Stimulated activated CD4-positive, alpha-beta T cell treated with anti-CD3 and anti-CD28 coated beads, Interleukin-15, amount 100 ng/mL, for 1 hour (primary cell): ENCODE results near the gene PLCD3.

Experiments
- DNase-seq, 2 donors: peaks; one replicate each; pipeline ENCODE4 v3.0.0-alpha.2; 2020; ENCODE audit warnings: low read depth in 1 of 2, low spot score in 1 of 2

Gene PLCD3, protein sequence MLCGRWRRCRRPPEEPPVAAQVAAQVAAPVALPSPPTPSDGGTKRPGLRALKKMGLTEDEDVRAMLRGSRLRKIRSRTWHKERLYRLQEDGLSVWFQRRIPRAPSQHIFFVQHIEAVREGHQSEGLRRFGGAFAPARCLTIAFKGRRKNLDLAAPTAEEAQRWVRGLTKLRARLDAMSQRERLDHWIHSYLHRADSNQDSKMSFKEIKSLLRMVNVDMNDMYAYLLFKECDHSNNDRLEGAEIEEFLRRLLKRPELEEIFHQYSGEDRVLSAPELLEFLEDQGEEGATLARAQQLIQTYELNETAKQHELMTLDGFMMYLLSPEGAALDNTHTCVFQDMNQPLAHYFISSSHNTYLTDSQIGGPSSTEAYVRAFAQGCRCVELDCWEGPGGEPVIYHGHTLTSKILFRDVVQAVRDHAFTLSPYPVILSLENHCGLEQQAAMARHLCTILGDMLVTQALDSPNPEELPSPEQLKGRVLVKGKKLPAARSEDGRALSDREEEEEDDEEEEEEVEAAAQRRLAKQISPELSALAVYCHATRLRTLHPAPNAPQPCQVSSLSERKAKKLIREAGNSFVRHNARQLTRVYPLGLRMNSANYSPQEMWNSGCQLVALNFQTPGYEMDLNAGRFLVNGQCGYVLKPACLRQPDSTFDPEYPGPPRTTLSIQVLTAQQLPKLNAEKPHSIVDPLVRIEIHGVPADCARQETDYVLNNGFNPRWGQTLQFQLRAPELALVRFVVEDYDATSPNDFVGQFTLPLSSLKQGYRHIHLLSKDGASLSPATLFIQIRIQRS

DNA sequence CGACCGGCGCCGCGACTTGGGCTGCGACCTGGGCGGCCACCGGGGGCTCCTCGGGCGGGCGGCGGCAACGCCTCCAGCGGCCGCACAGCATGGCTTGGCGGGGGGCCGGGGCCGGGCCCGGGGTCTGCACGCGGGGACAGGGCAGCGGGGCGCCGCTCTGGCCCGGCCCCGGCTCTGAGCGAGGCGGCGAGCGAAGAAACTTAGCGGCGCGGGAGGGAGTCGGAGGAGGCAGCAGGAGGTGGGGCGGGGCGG, at the start of gene PLCD3:
TSS of gene PLCD3 (minus strand) at position 196 of the 252 bp plus-strand sequence. CDS start at position 91, 105 bp downstream.
- DNase-seq: no peak

- DNase-seq: no peak
Measured at GRCh38 chr17:45177563-45177962, 45.2 kb upstream of the PLCD3 start.

DNA sequence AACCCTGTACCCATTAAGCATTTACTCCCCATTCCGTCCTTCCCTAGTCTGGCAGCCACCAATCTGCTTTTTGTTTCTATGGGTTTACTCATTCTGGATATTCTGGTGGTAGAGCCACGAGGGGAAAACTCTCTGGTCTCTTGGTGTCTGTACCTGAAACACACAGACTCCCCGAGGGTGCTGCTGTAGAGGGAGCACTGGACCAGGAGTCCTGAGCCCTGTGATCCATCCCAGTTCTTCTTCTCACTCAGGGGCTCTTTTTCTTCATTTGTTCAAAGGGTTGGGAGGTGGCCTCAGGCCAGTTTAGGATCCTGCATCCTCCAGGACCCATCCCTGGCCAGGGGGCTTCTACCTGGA, 43.4 kb upstream of the PLCD3 start:
- DNase-seq: no peak

DNA sequence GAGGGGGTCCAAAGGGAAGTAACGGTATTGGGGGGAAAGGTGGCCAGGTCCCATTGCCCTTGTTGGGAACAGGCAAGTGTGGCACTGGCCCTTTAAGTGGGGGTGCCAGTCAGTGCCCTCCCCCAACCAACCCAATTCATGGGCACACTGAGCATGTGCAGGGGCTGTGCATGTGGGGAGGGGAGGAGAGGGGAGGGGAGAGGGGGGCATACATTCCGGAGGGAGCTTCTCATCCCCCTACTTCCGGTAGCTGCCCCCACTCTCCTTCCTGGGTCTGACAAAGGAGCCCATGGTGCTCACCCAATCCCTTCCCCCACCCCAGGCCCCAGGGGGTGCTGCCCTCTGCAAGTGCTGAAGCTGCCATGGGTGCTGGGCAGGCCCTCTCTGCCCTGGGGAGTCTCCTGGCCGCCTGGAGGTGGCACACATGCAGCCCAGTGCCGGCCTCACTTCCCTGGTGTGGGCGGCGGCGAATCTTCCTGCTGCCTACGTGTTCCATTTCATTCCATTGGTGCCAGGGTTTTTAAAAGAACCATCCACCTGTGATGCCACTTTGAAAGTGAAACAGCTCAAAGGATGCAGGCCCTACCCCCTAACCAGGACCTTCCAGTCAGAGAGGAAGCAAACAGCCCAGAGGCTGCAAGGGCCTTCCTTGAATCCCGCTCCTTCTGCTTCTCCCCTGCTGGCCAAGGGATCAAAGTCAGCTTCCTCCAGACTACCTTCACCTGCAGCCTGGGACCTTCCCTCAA, 40.4 kb upstream of the PLCD3 start:
- peak; percentile 12 to 24 for DNase-seq

DNA sequence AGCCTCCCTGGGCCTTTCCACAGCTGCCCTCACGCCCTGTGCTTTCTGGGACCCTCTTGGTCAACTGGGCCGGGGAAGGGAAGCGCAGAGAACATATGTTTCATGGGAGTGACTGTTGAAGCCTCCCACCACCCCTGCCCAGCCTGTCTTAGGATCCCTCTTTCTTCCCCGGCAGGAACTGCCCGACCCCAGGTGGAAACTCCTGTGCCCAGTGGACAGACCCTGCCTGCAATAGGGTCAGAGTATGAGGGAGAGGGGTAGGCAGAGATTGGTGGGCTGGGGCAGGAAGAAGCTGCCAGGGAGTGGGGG, 39.9 kb upstream of the PLCD3 start:
- DNase-seq: no peak

DNA sequence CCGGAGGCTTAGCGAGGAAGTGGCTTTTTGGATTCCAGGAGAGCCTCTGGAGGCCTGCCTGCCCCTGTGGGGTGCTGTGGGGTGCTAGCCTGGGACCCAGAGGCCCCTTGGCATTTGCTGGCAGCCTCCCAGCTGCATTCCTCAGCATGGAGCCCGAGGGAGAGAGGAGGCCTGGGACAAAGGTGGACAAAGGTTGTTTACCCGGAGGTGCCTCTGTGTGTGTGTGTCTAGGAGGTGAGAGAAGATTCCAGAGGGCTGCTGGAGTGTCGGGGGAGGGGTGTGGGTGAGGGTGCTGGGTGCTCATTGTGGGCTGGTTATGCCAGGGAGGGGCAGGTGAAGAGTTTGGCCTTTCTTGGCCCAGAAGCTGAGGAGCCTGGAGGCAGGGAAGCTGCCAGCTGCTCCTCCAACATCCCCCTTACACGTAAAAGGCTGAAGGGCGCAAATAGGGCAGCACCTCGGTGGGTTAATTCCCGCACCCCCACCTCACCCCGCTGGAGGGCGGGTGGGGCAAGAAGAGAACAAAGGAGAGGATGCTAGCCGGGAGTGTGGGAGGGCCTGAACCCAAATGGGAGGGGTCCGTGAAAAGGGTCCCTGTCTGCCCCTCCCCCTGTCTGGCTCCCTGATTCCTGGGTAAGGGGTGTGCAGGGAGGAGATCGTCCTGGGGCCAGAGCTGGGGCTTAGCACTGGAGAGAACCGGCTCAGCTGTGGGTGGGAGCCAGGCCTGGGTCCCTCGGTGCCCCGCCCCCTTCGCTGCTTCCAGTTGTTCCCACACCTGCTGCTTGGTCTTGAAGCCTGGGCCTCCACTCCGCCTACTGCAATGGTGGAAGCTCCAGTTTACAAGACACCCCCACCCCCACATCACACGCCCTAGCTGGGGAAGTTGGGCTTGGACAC, 39.3 kb upstream of the PLCD3 start:
- DNase-seq: no peak

DNA sequence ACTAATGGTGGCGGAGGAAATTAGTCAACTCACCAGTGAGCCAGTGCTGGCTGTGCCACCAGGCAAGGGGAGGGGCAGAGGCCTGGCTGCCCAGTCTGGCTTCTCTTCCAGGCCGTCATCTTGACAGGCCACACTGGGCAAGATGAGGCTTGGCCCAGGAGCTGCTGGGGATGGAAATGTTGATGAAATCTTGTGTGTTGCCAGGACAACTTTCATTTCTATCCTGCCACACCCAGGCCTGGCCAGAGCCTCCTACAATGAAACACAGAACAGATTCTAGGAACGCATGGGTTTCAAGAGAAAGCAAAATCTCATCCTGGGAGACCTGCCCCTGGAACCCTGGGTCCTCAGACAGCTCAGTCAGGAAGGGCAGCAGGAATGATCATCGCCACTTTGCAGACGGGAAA, 38.6 kb upstream of the PLCD3 start:
- no peak for DNase-seq

GRCh38 chr17:45170280-45170930, 38.1 kb upstream of the PLCD3 start:
- DNase-seq: no peak

- no peak for DNase-seq
Measured at GRCh38 chr17:45168991-45169752, 36.9 kb upstream of the PLCD3 start.

DNA sequence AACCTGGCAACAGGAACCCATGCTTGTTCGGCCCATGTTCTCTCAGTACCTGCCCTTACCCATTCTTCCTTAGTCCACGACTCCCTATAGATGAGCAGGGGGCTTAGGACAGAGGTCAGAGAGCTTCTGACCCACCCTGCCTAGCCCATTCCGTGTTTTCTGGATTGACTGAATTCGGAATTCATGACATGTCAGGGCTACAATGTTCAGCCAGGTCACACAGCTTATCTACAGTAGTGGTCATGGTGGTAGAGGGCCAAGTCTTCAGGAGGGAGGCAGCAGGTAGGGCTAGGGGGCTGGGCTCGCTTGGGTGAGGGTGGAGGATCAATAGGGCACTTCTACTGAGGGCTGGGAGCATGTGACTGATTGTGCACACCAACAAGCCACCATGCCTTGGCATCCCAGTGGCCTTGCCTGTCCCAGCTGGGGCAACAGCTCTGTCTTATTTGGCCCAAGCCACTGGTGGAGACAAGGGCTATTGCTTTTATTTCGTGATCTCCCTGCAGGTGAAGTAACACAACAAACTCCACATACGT, 32.5 kb upstream of the PLCD3 start:
- DNase-seq: no peak

GRCh38 chr17:45162025-45162687, 29.8 kb upstream of the PLCD3 start:
- no peak for DNase-seq

DNA sequence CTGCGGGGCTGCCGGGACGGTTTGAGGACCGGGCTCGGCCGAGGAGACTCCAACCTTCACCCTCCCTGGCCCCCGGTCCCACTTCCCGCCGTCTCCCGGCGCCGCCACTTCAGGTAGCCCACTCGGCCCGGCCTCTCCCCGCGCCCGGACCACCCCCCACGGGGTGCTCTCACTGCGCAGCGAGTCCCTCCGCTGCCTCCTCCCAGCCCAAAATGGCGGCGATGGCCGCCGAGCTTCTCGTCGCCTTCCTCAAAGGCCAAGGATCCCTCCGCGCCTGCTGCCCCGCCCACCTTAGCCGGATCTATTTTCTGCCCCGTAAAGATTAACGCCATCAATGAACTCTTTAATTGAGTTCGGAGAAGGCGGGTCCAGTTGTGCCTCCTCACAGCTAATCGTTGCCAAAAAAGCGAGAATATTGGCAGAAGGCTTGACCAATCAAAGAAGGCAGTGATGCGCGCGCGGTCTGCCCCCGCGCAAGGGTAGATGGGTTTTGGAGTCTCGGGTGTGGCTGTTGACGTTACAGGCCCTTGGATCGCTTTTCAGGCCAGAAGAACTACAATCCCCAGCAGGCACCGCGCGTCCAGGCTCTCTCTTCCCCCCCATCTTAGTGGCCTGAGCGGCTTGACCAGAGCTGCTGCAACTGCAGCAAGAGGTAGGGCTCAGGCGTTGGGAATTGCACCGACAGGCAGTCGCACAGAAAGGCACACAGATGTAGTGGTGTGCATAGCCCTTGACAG, 29.1 kb upstream of the PLCD3 start, which contains the start of gene HEXIM2:
TSS of gene HEXIM2 (plus strand) at position 588 of the 737 bp plus-strand sequence. CDS start 919 bp downstream, outside the sequence.
- DNase-seq: peak; percentile 94 to 96

GRCh38 chr17:45160447-45161287, 28.4 kb upstream of the PLCD3 start:
- peak; percentile 47 to 48 for DNase-seq

DNA sequence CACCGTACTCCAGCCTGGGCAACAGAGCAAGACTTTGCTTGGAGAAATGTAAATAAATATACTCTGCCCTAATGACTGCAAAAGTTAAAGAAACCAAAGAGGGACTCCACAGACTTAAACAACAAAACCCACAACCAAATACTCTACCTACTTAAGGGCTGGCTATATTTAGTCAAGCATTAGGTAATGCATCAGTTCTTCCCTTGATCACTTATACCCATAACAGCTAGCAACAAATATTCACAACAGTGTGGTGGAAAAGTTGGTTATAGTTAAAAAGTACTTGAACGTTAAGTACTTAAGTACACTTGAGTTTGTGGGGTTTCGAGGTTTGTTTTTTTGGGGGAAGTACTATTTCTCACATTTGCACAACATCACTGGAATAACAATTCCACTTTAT, 23.9 kb upstream of the PLCD3 start:
- no peak for DNase-seq

DNA sequence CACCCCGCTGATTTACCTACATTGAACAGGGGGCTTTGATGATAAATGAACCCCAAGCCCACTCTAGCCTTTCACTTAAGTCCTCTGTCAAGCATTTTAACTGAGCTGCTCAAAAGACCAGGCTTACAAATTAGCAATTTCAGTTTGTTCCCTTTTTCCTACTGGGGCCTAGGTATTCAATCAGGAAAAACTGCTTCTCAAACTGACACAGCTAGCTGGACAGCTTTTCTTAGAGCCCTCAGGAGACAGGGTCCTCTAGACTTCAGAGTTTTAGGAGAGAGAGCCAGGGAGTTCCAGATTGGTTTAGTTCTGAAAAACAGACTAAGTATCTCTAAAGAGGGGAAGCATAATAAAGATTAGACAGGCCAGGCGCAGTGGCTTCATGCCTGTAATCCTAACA, 23.2 kb upstream of the PLCD3 start:
- DNase-seq: no peak

- no peak for DNase-seq
Measured at GRCh38 chr17:45155029-45155428, 22.7 kb upstream of the PLCD3 start.
